ENCODE data around the gene PRKCA. TPM values are rescaled to one million over a fixed set of nuclear protein-coding genes. Genes with fewer than 3 reads are reported as not detected.

The PRKCA gene
- total and polyA plus RNA-seq, 2 of the 13 experiments (the other 11 are each of a cell fraction or from before 2014, with no cell fraction given): 18.5 to 21.5 TPM

DNA sequence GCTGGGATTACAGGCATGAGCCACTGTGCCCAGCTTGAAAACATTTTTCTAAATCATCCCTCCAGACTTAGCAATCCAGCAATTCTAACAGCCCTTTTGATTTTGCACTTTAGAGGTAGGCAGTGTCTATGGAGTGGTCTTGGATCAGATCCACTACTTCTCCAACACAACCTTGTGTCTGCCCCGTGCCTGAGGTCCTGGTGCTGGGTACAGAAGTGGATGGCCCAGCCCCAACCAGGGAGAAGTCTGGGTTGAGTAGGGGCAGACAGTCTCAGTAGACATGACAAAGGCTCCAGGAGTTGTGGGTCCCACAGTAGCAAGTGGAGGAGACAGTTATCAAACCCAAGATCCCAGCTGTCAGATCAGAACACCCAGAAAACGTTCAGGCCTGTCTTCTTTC is 460.6 kb downstream of the PRKCA start:
- no peak overlapping the region for H3K4me3 ChIP-seq (replicated peaks in 1 of 3; ENCODE audit: insufficient read depth in 1 of 3, low read depth in 2 of 3, low read length in 3 of 3)
- peaks cover 1 to 7% of the 10 kb centered on the region in 2 experiments; a peak in 1 of 5 replicates for H3K36me3 ChIP-seq (replicated peaks in 1 of 2; ENCODE audit: control insufficient read depth in 1 of 2, insufficient read depth in 2 of 2, low read length in 2 of 2)
- no peaks in the 10 kb centered on the region for H3K4me1 ChIP-seq (ENCODE audit: insufficient read depth, low read length)
- 92% methylated on average over 2 of the region's 2 CpGs for WGBS (ENCODE audit: low lambda C conversion rate)
- in situ Hi-C loops (cut with HindIII; ENCODE audit: extremely low pct_ligation_motif_present, low pct_unique_long_range_greater_than_20kb): no loop called here
- no peak overlapping the region for H2AFZ ChIP-seq (ENCODE audit: low read length)
- H3K79me2 ChIP-seq (ENCODE audit: insufficient read depth, low read length): no peaks in the 10 kb centered on the region
- FAIRE-seq (no peak), ATAC-seq (no peak), DNase-seq (ENCODE audit: low spot score) (no peak)
- no peaks in the 10 kb centered on the region for H3K9me3 ChIP-seq (ENCODE audit: low read length)
- H3K9ac ChIP-seq (ENCODE audit: insufficient read depth, low read depth, low read length): no peak overlapping the region
- ChIA-PET CTCF (ENCODE audit: low intra/inter-chr PET ratio, low total read pairs) (no interaction called here), POLR2A (no interaction called here)
- H3K27me3 ChIP-seq (ENCODE audit: control insufficient read depth in 1 of 2, insufficient read depth in 2 of 2, low read length in 2 of 2): no peaks in the 10 kb centered on the region
- no peak overlapping the region for H3K4me2 ChIP-seq (ENCODE audit: low read depth, low read length)
- intact Hi-C loops (cut with micrococcal nuclease; ENCODE audit: unreplicated experiment): no loop called here
- no TSS peak for BruUV-seq (replicated peaks)
- no peaks in the 10 kb centered on the region for H4K20me1 ChIP-seq (ENCODE audit: insufficient read depth, low read length)
- no peak overlapping the region for H3K27ac ChIP-seq (ENCODE audit: extremely low read length, insufficient read depth, low read length)
- TF ChIP-seq, protein P1, sequence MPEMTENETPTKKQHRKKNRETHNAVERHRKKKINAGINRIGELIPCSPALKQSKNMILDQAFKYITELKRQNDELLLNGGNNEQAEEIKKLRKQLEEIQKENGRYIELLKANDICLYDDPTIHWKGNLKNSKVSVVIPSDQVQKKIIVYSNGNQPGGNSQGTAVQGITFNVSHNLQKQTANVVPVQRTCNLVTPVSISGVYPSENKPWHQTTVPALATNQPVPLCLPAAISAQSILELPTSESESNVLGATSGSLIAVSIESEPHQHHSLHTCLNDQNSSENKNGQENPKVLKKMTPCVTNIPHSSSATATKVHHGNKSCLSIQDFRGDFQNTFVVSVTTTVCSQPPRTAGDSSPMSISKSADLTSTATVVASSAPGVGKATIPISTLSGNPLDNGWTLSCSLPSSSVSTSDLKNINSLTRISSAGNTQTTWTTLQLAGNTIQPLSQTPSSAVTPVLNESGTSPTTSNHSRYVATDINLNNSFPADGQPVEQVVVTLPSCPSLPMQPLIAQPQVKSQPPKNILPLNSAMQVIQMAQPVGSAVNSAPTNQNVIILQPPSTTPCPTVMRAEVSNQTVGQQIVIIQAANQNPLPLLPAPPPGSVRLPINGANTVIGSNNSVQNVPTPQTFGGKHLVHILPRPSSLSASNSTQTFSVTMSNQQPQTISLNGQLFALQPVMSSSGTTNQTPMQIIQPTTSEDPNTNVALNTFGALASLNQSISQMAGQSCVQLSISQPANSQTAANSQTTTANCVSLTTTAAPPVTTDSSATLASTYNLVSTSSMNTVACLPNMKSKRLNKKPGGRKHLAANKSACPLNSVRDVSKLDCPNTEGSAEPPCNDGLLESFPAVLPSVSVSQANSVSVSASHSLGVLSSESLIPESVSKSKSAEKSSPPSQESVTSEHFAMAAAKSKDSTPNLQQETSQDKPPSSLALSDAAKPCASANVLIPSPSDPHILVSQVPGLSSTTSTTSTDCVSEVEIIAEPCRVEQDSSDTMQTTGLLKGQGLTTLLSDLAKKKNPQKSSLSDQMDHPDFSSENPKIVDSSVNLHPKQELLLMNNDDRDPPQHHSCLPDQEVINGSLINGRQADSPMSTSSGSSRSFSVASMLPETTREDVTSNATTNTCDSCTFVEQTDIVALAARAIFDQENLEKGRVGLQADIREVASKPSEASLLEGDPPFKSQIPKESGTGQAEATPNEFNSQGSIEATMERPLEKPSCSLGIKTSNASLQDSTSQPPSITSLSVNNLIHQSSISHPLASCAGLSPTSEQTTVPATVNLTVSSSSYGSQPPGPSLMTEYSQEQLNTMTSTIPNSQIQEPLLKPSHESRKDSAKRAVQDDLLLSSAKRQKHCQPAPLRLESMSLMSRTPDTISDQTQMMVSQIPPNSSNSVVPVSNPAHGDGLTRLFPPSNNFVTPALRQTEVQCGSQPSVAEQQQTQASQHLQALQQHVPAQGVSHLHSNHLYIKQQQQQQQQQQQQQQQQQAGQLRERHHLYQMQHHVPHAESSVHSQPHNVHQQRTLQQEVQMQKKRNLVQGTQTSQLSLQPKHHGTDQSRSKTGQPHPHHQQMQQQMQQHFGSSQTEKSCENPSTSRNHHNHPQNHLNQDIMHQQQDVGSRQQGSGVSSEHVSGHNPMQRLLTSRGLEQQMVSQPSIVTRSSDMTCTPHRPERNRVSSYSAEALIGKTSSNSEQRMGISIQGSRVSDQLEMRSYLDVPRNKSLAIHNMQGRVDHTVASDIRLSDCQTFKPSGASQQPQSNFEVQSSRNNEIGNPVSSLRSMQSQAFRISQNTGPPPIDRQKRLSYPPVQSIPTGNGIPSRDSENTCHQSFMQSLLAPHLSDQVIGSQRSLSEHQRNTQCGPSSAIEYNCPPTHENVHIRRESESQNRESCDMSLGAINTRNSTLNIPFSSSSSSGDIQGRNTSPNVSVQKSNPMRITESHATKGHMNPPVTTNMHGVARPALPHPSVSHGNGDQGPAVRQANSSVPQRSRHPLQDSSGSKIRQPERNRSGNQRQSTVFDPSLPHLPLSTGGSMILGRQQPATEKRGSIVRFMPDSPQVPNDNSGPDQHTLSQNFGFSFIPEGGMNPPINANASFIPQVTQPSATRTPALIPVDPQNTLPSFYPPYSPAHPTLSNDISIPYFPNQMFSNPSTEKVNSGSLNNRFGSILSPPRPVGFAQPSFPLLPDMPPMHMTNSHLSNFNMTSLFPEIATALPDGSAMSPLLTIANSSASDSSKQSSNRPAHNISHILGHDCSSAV (CRISPR knock-in tag; IDR thresholded peaks at IDR 0.05; ENCODE audit: borderline replicate concordance): no peak
- TF ChIP-seq ZMYM3 (CRISPR knock-in tag; IDR thresholded peaks at IDR 0.05) (no peak), ZNF367 (CRISPR knock-in tag; IDR thresholded peaks at IDR 0.05; ENCODE audit: borderline replicate concordance) (no peak), ARNT (IDR thresholded peaks at IDR 0.05) (no peak)
- TF ChIP-seq, protein P2, sequence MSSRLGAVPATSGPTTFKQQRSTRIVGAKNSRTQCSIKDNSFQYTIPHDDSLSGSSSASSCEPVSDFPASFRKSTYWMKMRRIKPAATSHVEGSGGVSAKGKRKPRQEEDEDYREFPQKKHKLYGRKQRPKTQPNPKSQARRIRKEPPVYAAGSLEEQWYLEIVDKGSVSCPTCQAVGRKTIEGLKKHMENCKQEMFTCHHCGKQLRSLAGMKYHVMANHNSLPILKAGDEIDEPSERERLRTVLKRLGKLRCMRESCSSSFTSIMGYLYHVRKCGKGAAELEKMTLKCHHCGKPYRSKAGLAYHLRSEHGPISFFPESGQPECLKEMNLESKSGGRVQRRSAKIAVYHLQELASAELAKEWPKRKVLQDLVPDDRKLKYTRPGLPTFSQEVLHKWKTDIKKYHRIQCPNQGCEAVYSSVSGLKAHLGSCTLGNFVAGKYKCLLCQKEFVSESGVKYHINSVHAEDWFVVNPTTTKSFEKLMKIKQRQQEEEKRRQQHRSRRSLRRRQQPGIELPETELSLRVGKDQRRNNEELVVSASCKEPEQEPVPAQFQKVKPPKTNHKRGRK (CRISPR knock-in tag; IDR thresholded peaks at IDR 0.05): no peak
- TF ChIP-seq, protein P3, sequence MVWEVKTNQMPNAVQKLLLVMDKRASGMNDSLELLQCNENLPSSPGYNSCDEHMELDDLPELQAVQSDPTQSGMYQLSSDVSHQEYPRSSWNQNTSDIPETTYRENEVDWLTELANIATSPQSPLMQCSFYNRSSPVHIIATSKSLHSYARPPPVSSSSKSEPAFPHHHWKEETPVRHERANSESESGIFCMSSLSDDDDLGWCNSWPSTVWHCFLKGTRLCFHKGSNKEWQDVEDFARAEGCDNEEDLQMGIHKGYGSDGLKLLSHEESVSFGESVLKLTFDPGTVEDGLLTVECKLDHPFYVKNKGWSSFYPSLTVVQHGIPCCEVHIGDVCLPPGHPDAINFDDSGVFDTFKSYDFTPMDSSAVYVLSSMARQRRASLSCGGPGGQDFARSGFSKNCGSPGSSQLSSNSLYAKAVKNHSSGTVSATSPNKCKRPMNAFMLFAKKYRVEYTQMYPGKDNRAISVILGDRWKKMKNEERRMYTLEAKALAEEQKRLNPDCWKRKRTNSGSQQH (CRISPR knock-in tag; IDR thresholded peaks at IDR 0.05; ENCODE audit: low read depth): no peak
- TF ChIP-seq, protein P4, sequence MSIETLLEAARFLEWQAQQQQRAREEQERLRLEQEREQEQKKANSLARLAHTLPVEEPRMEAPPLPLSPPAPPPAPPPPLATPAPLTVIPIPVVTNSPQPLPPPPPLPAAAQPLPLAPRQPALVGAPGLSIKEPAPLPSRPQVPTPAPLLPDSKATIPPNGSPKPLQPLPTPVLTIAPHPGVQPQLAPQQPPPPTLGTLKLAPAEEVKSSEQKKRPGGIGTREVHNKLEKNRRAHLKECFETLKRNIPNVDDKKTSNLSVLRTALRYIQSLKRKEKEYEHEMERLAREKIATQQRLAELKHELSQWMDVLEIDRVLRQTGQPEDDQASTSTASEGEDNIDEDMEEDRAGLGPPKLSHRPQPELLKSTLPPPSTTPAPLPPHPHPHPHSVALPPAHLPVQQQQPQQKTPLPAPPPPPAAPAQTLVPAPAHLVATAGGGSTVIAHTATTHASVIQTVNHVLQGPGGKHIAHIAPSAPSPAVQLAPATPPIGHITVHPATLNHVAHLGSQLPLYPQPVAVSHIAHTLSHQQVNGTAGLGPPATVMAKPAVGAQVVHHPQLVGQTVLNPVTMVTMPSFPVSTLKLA (IDR thresholded peaks at IDR 0.05): no peak

Data from HepG2 (cell line).